GM12892 (cell line): ENCODE results near the gene FNDC5.

Experiments
- POLR2A ChIP-seq: IDR thresholded peaks from 2 replicates; pipeline ENCODE4 v1.6.1; 2011; ENCODE audit warnings: low read depth, low read length, control low read depth
- POLR2AphosphoS5 ChIP-seq: IDR thresholded peaks from 2 replicates; pipeline ENCODE4 v1.6.1; 2011; ENCODE audit warnings: low read depth, low read length, control low read depth
- TAF1 ChIP-seq: IDR thresholded peaks from 2 replicates; pipeline ENCODE4 v1.6.1; 2011; ENCODE audit warnings: low read depth, mild to moderate bottlenecking, control low read depth, low read length, borderline replicate concordance

DNA sequence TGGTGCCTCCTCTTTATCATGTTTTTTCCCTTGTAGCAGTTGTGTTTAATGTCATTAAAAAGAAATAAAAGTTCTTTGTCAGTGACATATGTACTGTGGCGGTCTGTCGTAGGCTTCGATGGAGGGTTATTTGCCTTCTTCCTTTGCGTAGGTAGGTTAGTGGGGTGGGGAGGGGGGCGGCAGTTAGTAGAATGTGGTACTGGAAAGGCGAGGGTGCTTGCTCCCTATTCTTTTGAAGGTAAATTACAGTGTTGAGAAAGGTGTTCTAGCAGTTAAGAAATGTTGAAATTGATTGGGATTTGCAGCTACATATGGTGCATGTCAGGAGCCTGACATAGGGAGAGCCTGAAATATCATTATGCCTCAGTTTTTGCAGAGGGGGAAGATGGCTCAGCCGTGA lies 11.9 kb downstream of the FNDC5 start:
- no peak for TF ChIP-seq TAF1
- no peak for TF ChIP-seq POLR2A
- no peak for TF ChIP-seq POLR2AphosphoS5
